ENCODE measurements around the gene HSFX3. TPM values are rescaled to one million over a fixed set of nuclear protein-coding genes. Genes with fewer than 3 reads are reported as not detected.

Gene HSFX3
- total and polyA plus RNA-seq, 2 donors (not counting 1 experiment from before 2014, with no cell fraction given), result not detected

DNA sequence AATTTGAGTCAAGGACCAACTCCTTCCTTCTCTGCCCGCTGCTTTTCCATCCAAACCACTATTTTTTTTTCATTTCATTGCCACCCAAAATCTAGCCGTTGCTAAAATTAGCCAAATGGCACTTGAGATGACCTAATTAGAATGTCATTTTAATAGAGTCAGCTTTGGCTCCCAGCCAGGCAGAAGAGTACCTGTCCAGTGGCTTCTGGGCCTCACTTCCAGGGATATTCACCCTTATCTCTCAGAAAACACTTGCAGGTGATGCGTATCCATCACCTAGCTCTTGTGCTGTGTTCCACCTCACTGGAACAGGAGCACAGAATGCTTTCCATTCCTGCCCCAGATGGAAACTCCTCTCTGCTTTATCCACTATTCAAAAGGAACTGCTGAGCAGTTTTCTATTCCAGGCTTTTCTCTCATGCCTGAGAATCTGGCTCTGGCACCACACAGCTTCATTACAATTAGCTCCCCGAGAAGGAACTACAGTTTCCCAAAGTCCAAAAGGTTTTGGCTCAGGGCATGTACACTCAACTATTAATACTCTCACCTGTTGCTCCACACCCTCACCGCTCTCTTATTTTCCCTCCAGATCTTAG lies 19.1 kb upstream of the HSFX3 start:
- CTCF ChIA-PET, result interaction anchor here (0.8 kb wide), 1 partner anchor 41 kb away, joined by 3 read pairs; no protein-coding TSS in a partner anchor

More for the DNA sequence above, 19.1 kb upstream of the HSFX3 start:
- H3K9me3 ChIP-seq (ENCODE audit: control extremely low read depth in 1 of 3, control insufficient read depth in 2 of 3, insufficient read depth in 1 of 3, low read length in 2 of 3), result no peaks in the 10 kb centered on the region
- no peaks in the 10 kb centered on the region for H3K79me2 ChIP-seq (ENCODE audit: control insufficient read depth, insufficient read depth, low read length)
- no peak overlapping the region for H3K9ac ChIP-seq (ENCODE audit: low read length)
- POLR2A ChIA-PET, result no interaction called here
- no peaks in the 10 kb centered on the region for H4K20me1 ChIP-seq (ENCODE audit: control insufficient read depth, insufficient read depth, low read length, poor library complexity, severe bottlenecking)
- no peaks in the 10 kb centered on the region for H3K4me1 ChIP-seq (ENCODE audit: control insufficient read depth in 2 of 2, insufficient read depth in 2 of 2, low read length in 2 of 2)
- no peaks in the 10 kb centered on the region for H3K36me3 ChIP-seq (replicated peaks in 1 of 2; ENCODE audit: control extremely low read depth in 1 of 2, control insufficient read depth in 1 of 2, extremely low read depth in 1 of 2, insufficient read depth in 2 of 2, low read length in 1 of 2)
- no peaks in the 10 kb centered on the region for H3K9me3 Mint-ChIP-seq (ENCODE audit: insufficient read depth)
- H3K27ac ChIP-seq (ENCODE audit: low read length in 2 of 2), result no peak overlapping the region
- H3K4me2 ChIP-seq (replicated peaks; ENCODE audit: low read depth, low read length, poor library complexity, severe bottlenecking), result no peak overlapping the region
- H3K27me3 ChIP-seq (replicated peaks in 1 of 4; ENCODE audit: control extremely low read depth in 1 of 4, control insufficient read depth in 3 of 4, insufficient read depth in 4 of 4, low read length in 3 of 4), result no peaks in the 10 kb centered on the region
- no peaks in the 10 kb centered on the region for H3K4me1 Mint-ChIP-seq
- no peak overlapping the region for H2AFZ ChIP-seq (ENCODE audit: insufficient read depth, low read depth, low read length, poor library complexity, severe bottlenecking)
- H3K27me3 Mint-ChIP-seq, result peaks cover 13% of the 10 kb centered on the region
- ATAC-seq (ENCODE audit: low read depth) (no peak), DNase-seq (no peak)
- H3K27ac Mint-ChIP-seq, result no peak overlapping the region
- WGBS (ENCODE audit: insufficient coverage), result 100% methylated on average over 1 of the region's 5 CpGs
- no peak for TF ChIP-seq EZH2 (IDR thresholded peaks at IDR 0.05; ENCODE audit: borderline replicate concordance, insufficient read depth, low read depth, low read length, poor library complexity, severe bottlenecking)
- TF ChIP-seq, protein P1, sequence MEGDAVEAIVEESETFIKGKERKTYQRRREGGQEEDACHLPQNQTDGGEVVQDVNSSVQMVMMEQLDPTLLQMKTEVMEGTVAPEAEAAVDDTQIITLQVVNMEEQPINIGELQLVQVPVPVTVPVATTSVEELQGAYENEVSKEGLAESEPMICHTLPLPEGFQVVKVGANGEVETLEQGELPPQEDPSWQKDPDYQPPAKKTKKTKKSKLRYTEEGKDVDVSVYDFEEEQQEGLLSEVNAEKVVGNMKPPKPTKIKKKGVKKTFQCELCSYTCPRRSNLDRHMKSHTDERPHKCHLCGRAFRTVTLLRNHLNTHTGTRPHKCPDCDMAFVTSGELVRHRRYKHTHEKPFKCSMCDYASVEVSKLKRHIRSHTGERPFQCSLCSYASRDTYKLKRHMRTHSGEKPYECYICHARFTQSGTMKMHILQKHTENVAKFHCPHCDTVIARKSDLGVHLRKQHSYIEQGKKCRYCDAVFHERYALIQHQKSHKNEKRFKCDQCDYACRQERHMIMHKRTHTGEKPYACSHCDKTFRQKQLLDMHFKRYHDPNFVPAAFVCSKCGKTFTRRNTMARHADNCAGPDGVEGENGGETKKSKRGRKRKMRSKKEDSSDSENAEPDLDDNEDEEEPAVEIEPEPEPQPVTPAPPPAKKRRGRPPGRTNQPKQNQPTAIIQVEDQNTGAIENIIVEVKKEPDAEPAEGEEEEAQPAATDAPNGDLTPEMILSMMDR (IDR thresholded peaks at IDR 0.05), result no peak
- H3K4me3 Mint-ChIP-seq, result no peak overlapping the region
- no peak overlapping the region for H3K4me3 ChIP-seq (ENCODE audit: control extremely low read depth in 1 of 5, extremely low read depth in 1 of 5, insufficient read depth in 1 of 5, low read depth in 2 of 5, low read length in 4 of 5)
- intact Hi-C loops (cut with micrococcal nuclease), result no loop called here
